Activated CD8-positive, alpha-beta memory T cell treated with anti-CD3 and anti-CD28 coated beads, Interleukin-2, amount 50 U/mL, for 1 hour (primary cell): ENCODE results near the gene ARHGAP22.

Source experiments
- DNase-seq: peaks from one replicate; pipeline ENCODE4 v3.0.0-alpha.2; 2020; ENCODE audit errors: extremely low read depth

ARHGAP22 gene

DNA sequence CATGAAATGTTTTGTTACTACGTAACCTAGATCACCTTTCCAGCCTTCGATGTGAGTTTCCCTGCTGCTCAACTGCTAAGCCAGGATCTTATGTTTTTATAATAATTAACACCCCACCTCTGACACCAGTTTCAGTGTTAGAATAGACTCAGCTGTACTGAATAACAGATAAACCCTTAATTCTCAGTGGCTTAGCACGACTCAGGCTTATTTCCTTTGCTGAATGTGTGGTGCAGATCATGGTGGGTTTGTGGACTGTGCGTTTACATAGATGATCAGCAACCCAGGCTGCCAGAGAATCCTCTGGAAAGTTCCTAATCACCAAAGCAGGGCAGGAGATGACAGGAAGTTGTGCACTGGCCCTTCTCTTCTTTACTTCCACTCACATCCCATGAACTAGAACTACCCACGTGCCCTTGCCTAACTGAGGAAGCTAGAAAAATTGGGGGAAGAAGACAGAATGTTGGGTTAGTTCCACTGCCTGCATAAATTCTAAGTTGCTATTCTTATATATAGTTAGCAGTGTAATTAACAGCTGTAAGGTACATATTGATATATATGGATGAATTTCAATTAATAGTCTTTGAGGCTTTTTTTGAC, 186.6 kb downstream of the ARHGAP22 start:
- no peak for DNase-seq

DNA sequence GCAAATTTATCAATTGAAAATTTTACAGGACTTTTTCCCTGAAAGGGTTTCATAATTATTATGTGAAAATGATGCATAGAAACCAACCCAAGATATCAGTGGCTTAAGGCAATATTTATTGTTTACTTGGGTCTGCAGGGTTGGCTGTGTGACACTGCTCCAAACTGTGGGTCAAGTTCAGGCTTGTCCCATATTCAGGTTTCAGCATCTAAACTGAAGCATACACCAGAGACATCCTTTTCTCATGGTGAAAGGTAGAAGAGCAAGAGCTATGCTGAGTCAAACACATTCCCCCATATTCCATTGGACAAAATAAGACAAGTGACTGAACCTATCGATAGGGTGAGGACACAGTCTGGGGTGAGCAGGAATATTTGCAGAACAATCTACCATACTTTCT, 187.5 kb downstream of the ARHGAP22 start:
- no peak for DNase-seq

DNA sequence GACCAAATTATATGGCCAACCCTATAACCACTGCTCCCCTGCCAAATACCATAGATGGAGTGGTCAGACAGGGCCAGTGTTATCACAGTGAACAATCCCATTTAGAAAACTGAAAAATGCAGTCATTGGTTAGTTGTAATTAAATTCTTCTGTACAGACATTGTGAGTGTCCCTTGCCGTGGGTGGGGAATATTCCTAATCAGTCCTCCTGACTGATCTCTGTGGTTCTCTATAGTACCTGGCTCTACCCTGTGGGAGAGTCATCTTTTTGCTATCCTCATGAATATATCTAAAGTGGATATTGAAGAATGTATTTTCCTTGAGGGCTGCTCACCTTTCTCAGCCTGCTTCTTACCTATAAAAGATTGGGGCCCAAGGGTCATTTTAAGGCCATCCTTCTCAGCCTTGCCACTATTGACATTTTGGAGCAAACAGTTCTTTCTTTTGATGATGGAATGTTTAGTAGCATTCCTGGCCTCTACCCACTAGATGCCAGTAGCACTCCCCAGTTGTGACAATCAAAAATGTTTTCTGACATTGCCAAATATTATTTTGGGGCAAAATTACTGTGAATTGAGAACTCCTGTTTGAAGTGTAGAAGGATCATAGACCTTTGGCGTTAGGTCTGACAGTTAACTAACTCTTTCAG, 188.2 kb downstream of the ARHGAP22 start:
- no peak for DNase-seq

DNA sequence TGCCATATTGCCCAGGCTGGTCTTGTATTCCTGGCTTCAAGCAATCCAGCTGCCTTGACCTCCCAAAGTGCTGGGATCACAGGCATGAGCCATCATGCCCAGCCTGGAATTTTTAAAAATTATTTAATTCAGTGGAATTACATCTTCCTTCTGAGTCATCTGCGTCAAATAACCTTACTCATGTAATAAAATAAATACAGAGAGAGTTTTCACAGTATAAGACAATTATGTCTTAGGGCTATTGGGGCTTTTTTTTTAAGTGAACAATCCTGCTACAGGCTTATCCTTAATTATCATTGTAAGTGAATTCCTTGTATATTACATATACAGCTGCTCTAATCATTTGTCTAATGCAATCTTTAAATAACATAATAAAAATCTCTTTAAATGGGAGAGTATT, 190.1 kb downstream of the ARHGAP22 start:
- no peak for DNase-seq

GRCh38 chr10:48414160-48414559, 190.7 kb downstream of the ARHGAP22 start:
- DNase-seq: no peak

DNA sequence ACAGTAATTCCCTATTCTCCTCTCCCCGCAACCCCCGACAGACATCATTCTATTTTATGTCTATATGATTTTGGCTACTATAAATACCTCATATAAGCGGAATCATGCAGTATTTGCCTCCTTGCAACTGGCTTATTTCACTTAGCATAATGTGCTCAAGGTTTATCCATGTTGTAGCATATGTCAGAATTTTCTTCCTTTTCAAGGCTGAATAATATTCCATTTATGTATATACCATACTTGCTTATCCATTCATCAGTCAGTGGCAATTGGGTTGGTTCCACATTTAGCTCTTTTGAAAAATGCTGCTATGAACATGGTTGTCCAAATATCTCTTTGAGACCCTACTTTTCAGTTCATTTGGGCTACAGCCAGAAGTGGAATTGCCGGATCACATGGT, 191.9 kb downstream of the ARHGAP22 start:
- no peak for DNase-seq

DNA sequence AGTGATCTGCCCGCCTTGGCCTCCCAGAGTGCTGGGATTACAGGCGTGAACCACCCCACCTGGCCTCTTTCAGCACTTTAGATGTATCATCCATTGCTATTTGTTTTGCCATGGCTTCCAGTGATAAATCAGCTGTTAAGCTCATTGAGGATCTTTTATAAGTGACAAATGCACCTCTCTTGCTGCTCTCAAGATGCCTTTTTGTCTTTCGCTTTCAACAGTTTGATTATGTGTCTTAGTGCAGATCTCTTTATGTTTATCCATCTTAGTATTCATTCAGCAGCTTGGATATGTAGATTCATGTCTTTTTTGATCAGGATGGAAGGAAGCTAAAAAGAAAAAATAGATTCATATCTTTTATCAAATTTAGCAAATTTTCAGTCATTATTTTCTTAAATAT, 192.8 kb downstream of the ARHGAP22 start:
- no peak for DNase-seq

DNA sequence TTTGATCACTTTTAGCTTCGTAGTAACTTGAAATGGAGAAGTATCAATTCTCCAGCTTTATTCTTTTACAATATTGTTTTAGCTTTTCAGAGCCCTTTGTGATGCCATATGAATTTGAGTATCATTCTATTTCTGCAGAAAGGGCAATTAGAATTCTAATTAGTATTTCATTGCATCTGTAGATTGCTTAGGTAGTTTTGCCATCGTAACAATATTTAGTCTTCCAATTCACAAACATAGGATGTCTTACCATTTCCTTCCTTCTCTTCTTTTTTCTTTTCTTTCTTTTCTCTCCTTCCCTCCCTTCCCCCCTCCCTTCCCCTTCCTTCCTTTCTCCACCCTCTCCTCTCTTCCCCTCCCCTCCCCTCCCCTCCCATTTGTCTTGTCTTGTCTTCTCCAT, 193.4 kb downstream of the ARHGAP22 start:
- DNase-seq: no peak

DNA sequence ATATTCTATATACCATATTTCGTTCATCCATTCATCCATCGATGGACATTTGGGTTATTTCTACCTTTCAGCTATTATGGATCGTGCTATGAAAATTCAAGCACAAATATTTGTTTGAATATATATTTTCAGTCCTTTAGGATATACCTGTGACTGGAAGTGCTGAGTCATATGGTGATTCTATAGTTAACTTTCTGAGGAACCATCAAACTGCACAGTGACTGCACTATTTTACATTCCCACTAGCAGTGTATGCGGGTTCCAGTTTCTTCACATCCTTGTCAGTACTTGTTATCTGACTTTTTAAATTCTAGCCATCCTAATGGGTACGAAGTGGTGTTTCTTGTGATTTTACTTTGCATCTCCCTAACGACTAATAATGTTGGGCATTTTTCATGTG, 194.4 kb downstream of the ARHGAP22 start:
- DNase-seq: no peak

DNA sequence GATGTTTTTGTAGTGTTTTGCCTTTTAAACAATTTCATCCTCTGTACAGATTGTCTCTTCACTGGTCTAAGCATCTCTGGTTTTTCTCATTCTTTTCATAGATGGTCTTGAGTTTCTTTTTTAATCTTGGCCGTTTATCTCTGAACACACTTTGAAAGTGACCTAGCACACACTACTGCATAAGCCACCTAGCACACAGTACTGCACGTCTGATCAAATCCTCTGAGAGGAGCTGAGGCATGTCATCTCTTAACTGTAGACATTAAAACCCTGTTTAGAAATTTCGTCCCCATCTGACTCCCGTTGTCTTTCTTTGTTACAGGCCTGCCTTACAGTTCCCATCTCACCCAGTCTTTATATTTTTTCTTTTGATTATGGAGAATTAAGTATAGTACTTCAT, 198.2 kb downstream of the ARHGAP22 start:
- DNase-seq: no peak

DNA sequence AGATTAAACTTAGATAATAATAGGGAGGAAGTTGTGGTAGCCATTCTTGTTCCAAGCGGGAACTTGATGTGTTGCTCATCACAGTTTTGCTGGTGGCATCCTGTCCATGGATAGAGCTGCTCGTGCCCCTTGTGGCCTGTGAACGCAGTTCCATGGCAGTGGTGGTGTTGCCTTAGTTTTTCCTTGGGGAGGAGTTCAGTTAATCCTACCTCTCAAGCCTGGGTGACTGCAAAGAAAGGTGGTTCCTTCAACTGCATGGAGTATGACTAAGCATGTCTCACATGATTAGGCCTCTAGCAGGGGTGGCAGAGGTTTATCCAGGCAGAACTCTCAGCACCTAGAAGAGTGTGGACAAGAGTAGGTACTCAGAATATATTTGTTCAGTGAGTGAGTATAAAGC, 198.7 kb downstream of the ARHGAP22 start:
- no peak for DNase-seq

DNA sequence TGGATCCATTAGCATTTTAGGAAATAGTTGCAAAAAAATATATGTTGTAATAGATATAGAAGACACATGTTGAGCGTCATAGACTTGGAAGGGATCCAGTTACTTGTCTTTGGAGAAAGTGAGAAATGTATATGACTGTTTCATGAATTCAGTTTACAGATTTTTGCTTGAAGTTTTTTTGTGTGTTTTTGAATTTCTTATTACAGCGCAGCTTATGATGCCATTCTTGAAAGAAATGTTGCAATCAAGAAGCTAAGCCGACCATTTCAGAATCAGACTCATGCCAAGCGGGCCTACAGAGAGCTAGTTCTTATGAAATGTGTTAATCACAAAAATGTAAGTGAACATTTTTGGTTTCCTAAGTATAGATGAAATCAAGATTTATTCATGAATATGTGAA, 200.2 kb downstream of the ARHGAP22 start:
- DNase-seq: no peak

DNA sequence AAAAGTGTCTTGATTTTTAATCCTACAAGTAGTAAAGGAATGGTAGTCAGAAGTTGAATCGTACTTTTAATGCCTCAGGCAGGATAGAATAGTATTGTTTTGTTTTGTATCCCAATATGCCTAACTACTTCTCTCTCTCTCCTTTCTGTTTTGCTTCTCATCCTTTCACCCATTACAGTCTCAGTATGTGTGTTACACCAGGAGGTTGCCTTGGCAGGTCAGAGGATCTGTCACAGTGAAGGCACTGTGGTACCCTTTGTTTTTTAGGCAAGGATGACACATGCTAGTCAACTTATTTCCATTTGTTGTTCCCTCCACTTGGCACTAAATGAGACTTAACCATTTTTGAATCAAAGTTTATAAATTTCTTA, 204.0 kb downstream of the ARHGAP22 start:
- DNase-seq: no peak

DNA sequence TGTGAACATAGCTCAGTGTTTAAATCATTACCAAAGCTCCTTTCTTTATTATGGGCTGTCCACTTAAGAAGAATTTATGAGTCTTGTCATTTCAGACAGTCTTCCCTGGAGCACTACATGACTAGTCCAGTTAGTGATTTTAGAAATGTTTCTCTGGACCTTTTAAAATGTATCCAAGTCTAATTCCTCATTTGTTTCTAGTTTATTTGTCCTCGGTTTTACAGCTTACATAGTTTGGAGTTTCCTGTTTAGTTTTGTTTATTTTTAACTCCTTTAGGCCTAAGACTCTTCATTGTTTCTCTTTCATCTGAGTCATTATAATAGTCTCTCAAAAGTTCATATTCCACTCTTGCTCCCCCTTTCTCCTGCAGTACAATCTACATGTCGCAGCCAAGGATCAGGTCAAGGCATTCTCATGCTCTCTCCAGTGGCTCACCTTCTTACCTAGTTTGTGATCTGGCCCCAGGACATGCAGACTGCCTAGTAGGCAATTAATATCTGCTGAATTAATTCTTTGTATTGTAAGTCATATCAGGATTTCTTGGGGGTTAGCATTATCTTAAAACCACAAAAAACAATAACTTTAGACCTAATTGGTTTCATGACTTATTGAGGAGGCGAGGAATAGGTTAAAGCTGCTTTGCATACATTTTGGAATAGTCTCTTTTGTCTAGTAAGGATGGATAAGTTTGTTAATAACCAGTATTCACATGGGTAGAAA, 204.6 kb downstream of the ARHGAP22 start:
- no peak for DNase-seq

GRCh38 chr10:48399551-48399950, 205.3 kb downstream of the ARHGAP22 start:
- DNase-seq: no peak

DNA sequence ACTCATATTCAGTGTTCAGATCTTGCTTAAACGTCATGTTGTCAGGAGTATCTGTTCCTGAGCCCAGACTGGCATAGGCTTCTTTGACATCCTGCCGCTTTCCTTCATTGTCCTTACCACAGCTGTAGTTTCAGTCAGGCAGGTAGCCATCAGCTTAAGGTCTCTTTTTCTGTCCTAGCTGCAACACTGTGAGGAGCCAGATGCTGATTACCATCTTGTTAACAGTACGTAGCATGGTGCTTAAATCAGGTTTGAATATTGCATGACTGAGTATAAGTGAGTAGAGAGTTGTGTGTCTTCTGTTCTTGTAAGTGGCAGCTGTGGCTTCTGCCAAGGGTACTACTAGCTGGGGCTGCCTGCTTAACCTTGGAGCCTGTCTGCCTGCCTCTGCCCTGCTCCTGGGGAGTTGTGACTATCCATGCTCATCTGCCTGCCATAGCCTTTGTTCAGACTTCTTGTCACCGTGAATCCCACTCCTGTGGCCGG, 205.8 kb downstream of the ARHGAP22 start:
- DNase-seq: no peak

- DNase-seq: no peak
These were observed 206.6 kb downstream of the ARHGAP22 start for GRCh38 chr10:48398261-48398660.
